ENCODE measurements around the gene DEGS2.

GRCh38 chr14:100110816-100111215 is 48.6 kb downstream of the DEGS2 start:
- TF ChIP-seq CTCF (conservative IDR thresholded peaks at IDR 0.05) (no peak), ZFX (IDR thresholded peaks at IDR 0.05) (no peak)
